ENCODE results near the gene WSCD2.

Gene WSCD2

DNA sequence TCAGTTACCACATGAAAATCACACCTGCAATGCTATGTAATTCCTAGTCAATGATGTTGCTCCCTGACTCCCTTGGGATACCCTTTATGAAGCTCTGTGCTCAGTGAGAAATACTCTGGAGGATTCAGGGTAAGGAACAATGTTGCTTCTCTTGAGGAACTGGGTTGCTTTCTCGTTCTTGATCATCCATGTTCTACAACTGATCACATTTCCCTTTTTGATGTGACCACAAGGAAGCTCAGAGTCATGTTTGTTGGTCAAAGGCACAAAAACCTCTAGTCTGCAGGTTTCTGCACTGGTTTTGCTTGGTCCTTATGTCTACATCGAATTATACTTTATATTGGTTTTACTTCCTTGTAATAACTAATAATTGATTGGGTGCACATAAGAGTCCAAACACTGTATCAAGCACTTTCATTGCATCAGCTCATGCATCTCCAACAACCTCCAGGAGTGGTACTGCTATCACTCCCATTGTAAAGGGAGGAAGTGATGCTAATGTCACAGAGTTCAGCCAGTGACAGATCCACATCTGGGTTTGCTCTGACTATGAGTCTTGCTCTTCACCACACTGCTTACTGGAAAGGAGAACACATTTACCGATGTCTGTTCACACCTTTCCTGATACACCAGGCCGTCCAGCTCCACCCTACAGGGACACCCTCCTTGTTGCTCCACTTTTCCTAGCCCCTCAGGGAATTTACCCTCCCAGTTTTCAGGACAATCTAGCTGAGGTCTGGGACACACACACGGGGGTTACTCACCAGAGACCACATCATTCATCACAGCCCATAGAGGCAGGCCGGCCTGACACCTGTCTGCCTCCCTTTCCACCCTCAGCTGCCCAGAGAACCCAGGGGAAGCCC is 169.0 kb downstream of the WSCD2 start:
- Histone ChIP-seq H3K27ac (ENCODE audit: low read depth, low read length) (no peak overlapping the region), H3K4me1 (ENCODE audit: control insufficient read depth, insufficient read depth, low read length) (no peaks in the 10 kb centered on the region), H3K9ac (ENCODE audit: low read length) (no peak overlapping the region), H3K36me3 (ENCODE audit: control insufficient read depth, insufficient read depth, low read length) (no peaks in the 10 kb centered on the region), H3K4me3 (ENCODE audit: low read length) (no peak overlapping the region), H3K27me3 (ENCODE audit: control insufficient read depth, insufficient read depth, low read length) (no peaks in the 10 kb centered on the region)

DNA sequence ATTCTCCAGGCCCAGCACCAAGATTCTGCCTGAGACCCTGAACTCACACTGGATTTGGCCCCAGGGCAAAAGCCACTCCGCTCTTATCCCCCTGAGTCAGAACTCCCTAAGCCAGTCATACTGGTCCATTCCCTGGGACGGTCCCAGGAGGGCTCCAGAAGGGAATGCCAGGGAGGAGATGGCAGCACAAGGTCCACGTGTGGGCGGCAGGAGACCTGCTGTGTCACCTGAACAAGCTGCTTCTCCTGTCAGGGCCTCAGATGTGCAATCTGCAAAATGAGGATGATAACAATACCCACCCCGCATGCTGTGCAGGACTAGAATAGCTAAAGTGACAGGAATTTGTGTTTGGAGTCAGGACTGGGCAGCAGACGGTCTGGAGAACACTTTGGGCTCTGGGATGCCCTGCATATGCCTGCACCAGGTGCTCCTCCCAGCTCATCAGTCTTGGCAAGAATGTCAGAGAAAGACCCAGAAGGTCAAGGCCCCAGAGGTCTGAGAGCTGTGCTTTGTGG is 169.7 kb downstream of the WSCD2 start:
- H3K4me3 ChIP-seq (ENCODE audit: low read length), result no peak overlapping the region
- no peaks in the 10 kb centered on the region for H3K27me3 ChIP-seq (ENCODE audit: control insufficient read depth, insufficient read depth, low read length)
- no peaks in the 10 kb centered on the region for H3K4me1 ChIP-seq (ENCODE audit: control insufficient read depth, insufficient read depth, low read length)
- H3K27ac ChIP-seq (ENCODE audit: low read depth, low read length), result no peak overlapping the region
- H3K9ac ChIP-seq (ENCODE audit: low read length), result no peak overlapping the region
- H3K36me3 ChIP-seq (ENCODE audit: control insufficient read depth, insufficient read depth, low read length), result no peaks in the 10 kb centered on the region

DNA sequence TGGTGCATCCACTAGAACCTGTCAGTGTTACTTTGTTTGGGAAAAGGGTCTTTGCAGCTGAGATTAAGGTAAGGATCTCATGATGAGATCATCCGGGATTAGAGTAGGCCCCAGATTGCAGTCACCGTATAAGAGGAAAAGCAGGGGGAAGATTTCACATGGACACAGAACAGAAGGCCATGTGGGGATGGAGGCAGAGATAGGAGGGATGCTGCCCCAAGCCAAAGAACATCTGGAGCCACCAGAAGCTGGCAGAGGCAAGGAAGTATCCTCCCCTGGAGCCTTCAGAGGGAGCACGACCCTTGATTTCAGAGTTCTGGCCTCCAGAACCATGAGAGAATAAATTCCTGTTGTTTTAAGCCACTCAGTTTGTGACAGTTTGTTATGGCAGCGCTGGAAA is 170.4 kb downstream of the WSCD2 start:
- no peak overlapping the region for H3K9ac ChIP-seq (ENCODE audit: low read length)
- H3K36me3 ChIP-seq (ENCODE audit: control insufficient read depth, insufficient read depth, low read length), result no peaks in the 10 kb centered on the region
- H3K4me1 ChIP-seq (ENCODE audit: control insufficient read depth, insufficient read depth, low read length), result no peaks in the 10 kb centered on the region
- H3K27ac ChIP-seq (ENCODE audit: low read depth, low read length), result no peak overlapping the region
- H3K27me3 ChIP-seq (ENCODE audit: control insufficient read depth, insufficient read depth, low read length), result no peaks in the 10 kb centered on the region
- no peak overlapping the region for H3K4me3 ChIP-seq (ENCODE audit: low read length)

All from rectal smooth muscle tissue (tissue), 1 donor.